ENCODE data around the gene GHSR. TPM values are rescaled to one million over a fixed set of nuclear protein-coding genes. Genes with fewer than 3 reads are reported as not detected.
A peak's percentile ranks its signal among the peaks of the same experiment; 100 is the strongest.

GHSR gene
- total and polyA plus RNA-seq, 5 donors, result not detected

DNA sequence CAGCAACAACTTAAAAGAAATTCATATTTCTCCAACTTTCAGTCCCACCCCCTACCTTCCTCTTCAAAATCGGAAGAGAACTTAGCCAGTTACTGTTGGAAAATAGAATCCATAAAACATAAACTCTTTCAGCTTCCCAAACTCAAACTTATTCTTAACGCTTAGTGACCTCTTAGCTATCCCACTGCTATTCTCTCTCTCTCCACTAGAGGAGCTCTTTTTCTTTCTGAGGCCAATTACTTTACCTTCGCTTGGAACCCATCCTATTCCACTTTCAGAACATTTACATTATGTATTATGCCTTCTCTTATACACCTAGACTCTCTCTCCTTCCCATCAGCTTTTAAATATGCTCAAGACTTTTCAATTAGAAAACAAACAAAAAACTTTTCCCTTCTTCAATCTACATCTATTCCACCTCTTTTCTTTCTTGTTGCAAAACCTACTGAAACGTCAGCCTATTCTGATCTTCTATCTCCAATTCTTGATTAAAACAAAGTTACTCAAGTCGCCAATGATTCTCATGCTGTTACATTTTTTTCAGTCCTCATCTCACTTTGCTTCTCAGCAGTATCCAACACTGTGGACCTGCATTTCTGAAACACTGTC is 13.4 kb upstream of the GHSR start:
- Histone ChIP-seq H3K27ac (ENCODE audit: low read length) (no peak overlapping the region), H3K4me3 (ENCODE audit: low read length) (no peak overlapping the region), H3K4me1 (ENCODE audit: control insufficient read depth, insufficient read depth, low read length) (no peaks in the 10 kb centered on the region), H3K9me3 (ENCODE audit: control insufficient read depth, low read length) (no peaks in the 10 kb centered on the region), H3K27me3 (ENCODE audit: control insufficient read depth, insufficient read depth) (no peaks in the 10 kb centered on the region)
- no peak for ATAC-seq
- no peak for DNase-seq
- intact Hi-C loops (cut with DNase I), result no loop called here
- WGBS, result 35% methylated on average over 5 of the region's 5 CpGs

DNA sequence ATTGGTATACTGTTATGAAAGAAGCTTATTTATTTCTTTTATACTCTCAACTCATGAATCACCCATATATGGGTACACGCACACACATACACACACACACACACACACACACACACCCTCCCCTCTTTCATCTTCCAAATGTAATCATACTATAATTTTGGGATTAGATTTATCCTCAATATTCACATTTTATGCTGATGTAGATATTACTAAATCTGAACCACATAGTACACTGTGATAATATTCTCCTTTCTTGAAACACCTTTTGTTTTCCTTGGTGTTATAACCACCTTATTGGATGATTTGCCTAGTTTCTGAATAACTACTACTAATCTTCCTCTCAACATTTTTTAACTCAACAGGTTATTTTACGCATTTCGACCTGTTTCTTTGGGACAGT is 8.1 kb upstream of the GHSR start:
- intact Hi-C loops (cut with DNase I), result no loop called here
- Histone ChIP-seq H3K27me3 (ENCODE audit: control insufficient read depth, insufficient read depth) (no peaks in the 10 kb centered on the region), H3K4me3 (ENCODE audit: low read length) (no peak overlapping the region), H3K9me3 (ENCODE audit: control insufficient read depth, low read length) (no peaks in the 10 kb centered on the region), H3K27ac (ENCODE audit: low read length) (no peak overlapping the region), H3K4me1 (ENCODE audit: control insufficient read depth, insufficient read depth, low read length) (no peaks in the 10 kb centered on the region)
- DNase-seq (no peak), ATAC-seq (no peak)
- 91% methylated on average over 3 of the region's 3 CpGs for WGBS

DNA sequence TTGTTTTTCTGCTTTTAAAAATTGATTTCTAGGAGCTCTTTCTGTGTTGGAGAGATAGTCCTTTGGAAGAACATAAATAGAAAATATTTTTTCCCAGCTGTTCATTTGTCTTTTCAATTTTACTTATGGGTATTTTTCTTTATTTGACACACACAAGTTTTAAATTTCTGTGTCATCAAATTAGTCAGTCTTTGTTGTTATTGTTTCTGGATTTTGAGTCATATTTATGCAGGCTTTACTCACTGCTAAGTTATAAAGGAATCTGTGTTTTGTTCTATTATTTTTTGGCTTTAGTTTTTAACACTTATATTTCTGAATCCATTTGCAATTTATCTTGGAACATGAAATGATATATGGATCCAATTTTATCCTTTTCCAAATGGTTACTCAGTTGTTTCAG is 5.9 kb upstream of the GHSR start:
- ATAC-seq (no peak), DNase-seq (no peak)
- intact Hi-C loops (cut with DNase I), result no loop called here
- Histone ChIP-seq H3K9me3 (ENCODE audit: control insufficient read depth, low read length) (no peaks in the 10 kb centered on the region), H3K4me1 (ENCODE audit: control insufficient read depth, insufficient read depth, low read length) (no peaks in the 10 kb centered on the region), H3K27ac (ENCODE audit: low read length) (no peak overlapping the region), H3K4me3 (ENCODE audit: low read length) (no peak overlapping the region), H3K27me3 (ENCODE audit: control insufficient read depth, insufficient read depth) (no peaks in the 10 kb centered on the region)

DNA sequence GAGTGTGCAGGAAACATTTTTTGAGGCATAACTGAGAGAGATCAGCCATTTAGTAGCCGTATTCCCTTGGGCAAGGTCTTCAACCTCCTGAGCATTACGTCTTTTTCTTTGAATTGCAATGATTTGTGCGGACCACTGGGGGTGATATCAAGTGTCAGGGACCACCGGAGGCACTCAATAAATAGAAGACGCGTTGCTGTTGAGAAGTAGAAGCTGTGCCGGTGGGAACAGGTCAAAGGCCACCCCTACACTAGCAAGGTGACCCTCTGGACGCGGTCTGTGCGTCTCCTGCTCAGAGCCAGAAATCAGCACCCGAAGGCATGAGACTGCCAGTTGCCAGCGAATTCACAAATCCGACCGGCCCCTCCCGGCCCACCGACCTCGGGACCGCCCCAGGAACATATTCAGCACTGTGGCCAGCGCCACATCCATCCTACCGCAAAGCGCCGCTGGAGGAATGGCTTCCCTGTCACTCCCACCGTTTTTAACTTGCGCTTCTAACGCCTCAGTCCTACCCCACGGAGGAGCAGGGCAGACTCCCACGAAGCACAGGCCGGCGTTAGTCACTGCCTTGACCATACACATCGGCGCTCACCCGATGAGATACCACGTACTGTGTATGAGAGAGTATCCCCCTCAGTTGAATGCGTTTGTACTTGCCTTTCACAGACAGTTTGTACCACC is 1.4 kb upstream of the GHSR start:
- no peak overlapping the region for H3K4me3 ChIP-seq (ENCODE audit: low read length)
- no peaks in the 10 kb centered on the region for H3K4me1 ChIP-seq (ENCODE audit: control insufficient read depth, insufficient read depth, low read length)
- 6% methylated on average over 34 of the region's 34 CpGs for WGBS
- no peak overlapping the region for H3K27ac ChIP-seq (ENCODE audit: low read length)
- DNase-seq (peak; percentile 28 to 57 (median 56)), ATAC-seq (peak; percentile 45 to 54)
- no peaks in the 10 kb centered on the region for H3K9me3 ChIP-seq (ENCODE audit: control insufficient read depth, low read length)
- H3K27me3 ChIP-seq (ENCODE audit: control insufficient read depth, insufficient read depth), result no peaks in the 10 kb centered on the region
- intact Hi-C loops (cut with DNase I), result no loop called here

DNA sequence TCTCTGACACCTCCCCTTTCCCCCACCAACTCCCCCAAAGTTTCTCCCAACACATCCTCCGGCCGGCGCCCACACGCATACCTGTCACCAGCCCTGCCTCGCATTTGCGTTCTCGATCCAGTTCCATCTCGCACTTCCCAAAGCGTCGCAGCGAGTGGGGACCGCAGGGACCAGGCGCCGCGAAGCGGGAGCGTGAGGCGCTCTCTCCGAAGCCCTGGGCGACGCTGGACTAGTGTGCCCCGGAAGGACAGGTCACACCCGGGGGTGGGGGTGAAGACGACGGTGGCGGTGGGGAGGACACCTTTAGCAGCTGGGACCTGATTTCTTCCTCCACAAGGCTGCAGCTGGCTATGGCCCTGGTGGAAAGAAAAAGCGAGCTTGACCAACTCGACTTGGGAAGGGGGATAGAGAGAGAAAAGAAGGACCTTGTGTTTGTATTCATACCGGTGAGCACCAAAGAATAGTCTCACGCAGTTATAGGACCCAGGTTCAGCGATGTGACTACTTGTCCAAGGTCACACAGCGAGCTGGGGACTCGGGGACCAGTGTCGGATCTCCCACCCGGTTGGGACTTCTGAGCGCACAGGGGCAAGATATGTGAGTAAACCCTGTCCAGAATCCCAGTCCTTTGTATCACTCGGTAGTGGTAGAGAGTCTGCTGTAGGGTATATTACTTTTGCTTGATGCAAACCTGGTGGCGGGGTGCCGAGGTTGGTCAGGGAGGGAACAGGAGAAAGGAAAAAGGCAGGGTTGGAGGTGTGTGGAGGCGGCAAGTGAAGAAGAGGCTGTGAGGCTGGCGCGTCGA is 607 bp upstream of the GHSR start:
- no peaks in the 10 kb centered on the region for H3K27me3 ChIP-seq (ENCODE audit: control insufficient read depth, insufficient read depth)
- ATAC-seq (no peak), DNase-seq (no peak)
- no peaks in the 10 kb centered on the region for H3K4me1 ChIP-seq (ENCODE audit: control insufficient read depth, insufficient read depth, low read length)
- intact Hi-C loops (cut with DNase I), result no loop called here
- H3K9me3 ChIP-seq (ENCODE audit: control insufficient read depth, low read length), result no peaks in the 10 kb centered on the region
- H3K27ac ChIP-seq (ENCODE audit: low read length), result no peak overlapping the region
- 4% methylated on average over 43 of the region's 43 CpGs for WGBS
- no peak overlapping the region for H3K4me3 ChIP-seq (ENCODE audit: low read length)

DNA sequence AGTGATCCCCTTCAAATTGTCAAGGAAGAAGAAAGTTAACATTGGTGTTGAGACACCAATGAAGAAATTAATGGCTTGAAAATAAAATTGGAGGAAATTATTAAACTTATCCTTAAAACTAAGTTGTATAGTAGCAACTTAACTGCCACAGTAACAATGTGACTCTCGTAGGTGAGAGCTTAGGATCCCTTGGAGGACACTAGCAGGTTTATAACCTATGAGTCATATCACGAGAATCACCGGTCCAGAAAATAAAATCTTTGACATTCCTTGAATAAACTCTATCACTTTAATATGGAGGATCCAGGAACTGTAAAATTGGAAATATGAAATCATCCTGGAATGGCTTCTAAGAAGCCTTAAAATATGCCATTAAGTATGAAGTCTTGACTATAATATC is 2.1 kb downstream of the GHSR start:
- Histone ChIP-seq H3K4me3 (ENCODE audit: low read length) (no peak overlapping the region), H3K4me1 (ENCODE audit: control insufficient read depth, insufficient read depth, low read length) (no peaks in the 10 kb centered on the region), H3K27ac (ENCODE audit: low read length) (no peak overlapping the region), H3K27me3 (ENCODE audit: control insufficient read depth, insufficient read depth) (no peaks in the 10 kb centered on the region), H3K9me3 (ENCODE audit: control insufficient read depth, low read length) (no peaks in the 10 kb centered on the region)
- DNase-seq (no peak), ATAC-seq (no peak)
- intact Hi-C loops (cut with DNase I), result no loop called here
- 90% methylated on average over 3 of the region's 3 CpGs for WGBS

DNA sequence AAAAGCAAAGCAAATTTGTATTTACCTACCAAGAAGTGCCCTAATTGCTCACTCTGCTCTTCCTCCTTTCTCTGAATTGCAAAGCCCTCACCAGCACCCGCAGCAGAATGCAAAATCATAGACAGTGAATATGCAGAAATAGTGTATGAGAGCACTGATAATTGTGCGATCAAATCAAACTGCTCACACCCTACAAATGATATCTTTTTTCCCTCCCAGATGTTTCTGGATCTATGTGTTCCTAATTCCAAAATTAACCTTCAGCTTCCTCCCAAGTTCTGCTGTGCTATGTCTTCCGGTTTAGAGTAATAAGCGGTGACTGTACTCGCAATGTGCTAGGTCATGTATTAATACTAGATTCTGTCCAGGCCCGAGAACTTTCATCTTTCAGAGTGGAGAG is 3.4 kb downstream of the GHSR start:
- DNase-seq (no peak), ATAC-seq (no peak)
- Histone ChIP-seq H3K4me1 (ENCODE audit: control insufficient read depth, insufficient read depth, low read length) (no peaks in the 10 kb centered on the region), H3K9me3 (ENCODE audit: control insufficient read depth, low read length) (no peaks in the 10 kb centered on the region), H3K27ac (ENCODE audit: low read length) (no peak overlapping the region), H3K4me3 (ENCODE audit: low read length) (no peak overlapping the region), H3K27me3 (ENCODE audit: control insufficient read depth, insufficient read depth) (no peaks in the 10 kb centered on the region)
- WGBS, result 75% methylated on average over 6 of the region's 6 CpGs
- intact Hi-C loops (cut with DNase I), result no loop called here

DNA sequence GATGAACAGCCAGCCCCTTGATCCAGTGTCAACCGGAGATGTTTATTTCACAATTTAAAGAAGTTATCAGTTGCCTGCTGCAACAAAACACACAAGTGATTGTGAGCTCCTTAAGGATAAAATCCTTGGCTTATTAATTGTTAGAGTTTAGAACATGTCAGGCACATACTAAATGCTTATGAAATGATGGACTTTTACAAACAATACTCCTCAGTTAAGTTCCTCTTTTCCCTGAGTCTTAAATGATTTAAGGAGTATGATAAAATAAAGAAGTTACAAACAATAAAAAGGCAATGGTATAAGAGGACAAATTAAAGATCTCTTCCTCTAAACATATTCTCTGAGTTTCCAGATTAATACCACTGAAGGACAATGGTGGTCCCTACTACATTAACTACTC is 5.7 kb downstream of the GHSR start:
- WGBS, result 81% methylated on average over 1 of the region's 1 CpG

DNA sequence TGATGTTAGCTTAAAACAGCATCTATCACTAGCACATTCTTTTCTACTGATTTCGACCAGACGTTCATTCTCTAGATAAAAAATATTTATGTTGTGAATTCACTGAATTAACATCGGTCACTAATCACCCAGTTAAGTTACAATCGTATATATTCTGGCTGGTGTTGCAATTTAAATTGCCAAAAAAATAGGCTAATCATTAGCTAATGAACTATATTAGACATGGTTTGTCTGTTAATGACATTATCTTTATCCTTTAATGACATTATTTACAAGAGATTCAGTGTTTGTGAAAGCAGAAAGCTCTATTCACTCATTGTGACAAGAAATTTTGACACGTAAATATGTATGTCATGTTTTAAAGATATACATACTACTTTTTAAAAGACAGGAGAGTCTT is 6.7 kb downstream of the GHSR start:
- DNase-seq (no peak), ATAC-seq (no peak)
- Histone ChIP-seq H3K27me3 (ENCODE audit: control insufficient read depth, insufficient read depth) (no peaks in the 10 kb centered on the region), H3K4me1 (ENCODE audit: control insufficient read depth, insufficient read depth, low read length) (no peaks in the 10 kb centered on the region), H3K4me3 (ENCODE audit: low read length) (no peak overlapping the region), H3K27ac (ENCODE audit: low read length) (no peak overlapping the region), H3K9me3 (ENCODE audit: control insufficient read depth, low read length) (no peaks in the 10 kb centered on the region)
- intact Hi-C loops (cut with DNase I), result no loop called here
- WGBS, result 54% methylated on average over 5 of the region's 5 CpGs

More for the DNA sequence above, 5.7 kb downstream of the GHSR start:
- Histone ChIP-seq H3K27me3 (ENCODE audit: control insufficient read depth, insufficient read depth) (no peaks in the 10 kb centered on the region), H3K4me1 (ENCODE audit: control insufficient read depth, insufficient read depth, low read length) (no peaks in the 10 kb centered on the region), H3K4me3 (ENCODE audit: low read length) (no peak overlapping the region), H3K27ac (ENCODE audit: low read length) (no peak overlapping the region), H3K9me3 (ENCODE audit: control insufficient read depth, low read length) (no peaks in the 10 kb centered on the region)
- intact Hi-C loops (cut with DNase I), result no loop called here
- DNase-seq (no peak), ATAC-seq (no peak)

DNA sequence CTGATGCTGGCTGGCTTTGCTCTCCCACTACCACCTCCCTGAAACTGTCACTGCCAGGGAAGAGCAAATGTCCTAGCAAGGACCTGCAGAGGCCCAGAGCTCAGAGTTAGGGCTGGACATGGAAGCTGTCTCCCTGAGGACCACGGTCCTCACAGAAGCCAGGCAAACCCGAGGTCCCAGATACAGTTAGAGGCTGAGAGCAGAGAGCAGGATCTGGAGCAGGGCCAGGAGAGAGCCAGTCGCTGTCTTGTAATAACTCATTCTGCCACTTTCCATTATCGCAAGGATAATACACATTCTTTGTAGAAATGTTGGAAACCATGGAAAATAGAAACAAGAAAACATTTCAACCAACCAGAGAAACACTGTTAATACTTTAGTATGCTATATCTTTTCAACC is 10.1 kb downstream of the GHSR start:
- ATAC-seq, result no peak

DNA sequence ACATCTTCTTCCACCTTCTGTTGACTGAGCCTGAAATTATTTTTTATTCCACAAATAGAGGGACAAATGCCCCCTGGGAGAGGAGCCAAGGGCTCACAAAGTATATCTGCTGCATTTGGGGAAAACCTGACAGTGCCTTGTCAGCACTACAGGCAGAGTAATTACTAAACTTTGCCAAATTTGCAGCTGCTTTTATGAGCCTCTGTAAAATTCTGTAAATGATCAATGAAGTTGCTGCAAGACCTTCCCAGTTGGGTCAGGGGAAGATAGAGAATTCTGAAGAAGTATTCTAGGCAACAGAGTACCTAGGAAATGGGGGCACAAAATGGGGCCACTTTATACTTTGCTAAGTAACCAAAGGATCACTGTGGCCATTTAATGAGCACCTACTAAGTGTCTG is 10.5 kb downstream of the GHSR start:
- Histone ChIP-seq H3K27me3 (ENCODE audit: control insufficient read depth, insufficient read depth) (no peaks in the 10 kb centered on the region), H3K27ac (ENCODE audit: low read length) (no peak overlapping the region), H3K9me3 (ENCODE audit: control insufficient read depth, low read length) (no peaks in the 10 kb centered on the region), H3K4me1 (ENCODE audit: control insufficient read depth, insufficient read depth, low read length) (no peaks in the 10 kb centered on the region), H3K4me3 (ENCODE audit: low read length) (no peak overlapping the region)
- intact Hi-C loops (cut with DNase I), result no loop called here
- DNase-seq (no peak), ATAC-seq (no peak)

More for the DNA sequence above, 10.1 kb downstream of the GHSR start:
- Histone ChIP-seq H3K9me3 (ENCODE audit: control insufficient read depth, low read length) (no peaks in the 10 kb centered on the region), H3K27me3 (ENCODE audit: control insufficient read depth, insufficient read depth) (no peaks in the 10 kb centered on the region), H3K4me1 (ENCODE audit: control insufficient read depth, insufficient read depth, low read length) (no peaks in the 10 kb centered on the region), H3K4me3 (ENCODE audit: low read length) (no peak overlapping the region), H3K27ac (ENCODE audit: low read length) (no peak overlapping the region)
- intact Hi-C loops (cut with DNase I), result no loop called here
- WGBS, result 47% methylated on average over 4 of the region's 4 CpGs
- no peak for DNase-seq

All from right cardiac atrium (tissue), 5 donors.